A549 treated with ZK216348 at 1 μM for 4 hours (cell line): ENCODE measurements around the gene ANKRD40CL. TPM values are rescaled to one million over a fixed set of nuclear protein-coding genes. Genes with fewer than 3 reads are reported as not detected.

Experiments used
- total RNA-seq: library from RNA; stranded (reverse); fragments of 200-300 nt; extraction: Qiagen RNA extraction; gene quantifications from 5 replicates; pipeline ENCODE4 v1.2.3, GENCODE V29; 2022; ENCODE audit warnings: low read depth

ANKRD40CL gene
- total RNA-seq = not detected in 5 replicates

GRCh38 chr17:50767446-50767845 is at the start of gene ANKRD40CL:
Gene ANKRD40CL, minus strand, starts transcription at chr17:50767518. Its CDS starts 605 bp downstream, at chr17:50766913.

GRCh38 chr17:50719144-50719923 is 48.0 kb downstream of the ANKRD40CL start, which contains the start of gene LUC7L3:
Gene LUC7L3, plus strand, starts transcription at chr17:50719603. Its CDS starts 130 bp downstream, at chr17:50719733.

Other genes with a start within 250 kb of the ANKRD40CL start
- 0.16 to 0.28 TPM (median 0.20 TPM) in 4 of 5 replicates, not detected in the other for gene EPN3, start 234.8 kb downstream of the ANKRD40CL start, total RNA-seq
- 53.1 to 95.8 TPM (median 80.4 TPM) in 5 replicates for gene SPATA20, start 220.3 kb downstream of the ANKRD40CL start, total RNA-seq
- 1.9 to 5.0 TPM (median 4.9 TPM) in 5 replicates for gene CACNA1G, start 206.8 kb downstream of the ANKRD40CL start, total RNA-seq
- 97.9 to 174 TPM (median 149 TPM) in 5 replicates for gene ABCC3, start 132.6 kb downstream of the ANKRD40CL start, total RNA-seq
- 41.4 to 53.6 TPM (median 47.0 TPM) in 5 replicates for gene ANKRD40, start 59.6 kb downstream of the ANKRD40CL start, total RNA-seq
- gene LUC7L3, start 47.9 kb downstream of the ANKRD40CL start, total RNA-seq = 77.3 to 174 TPM (median 89.9 TPM) in 5 replicates
- not detected in 5 replicates for gene WFIKKN2, start 68.1 kb upstream of the ANKRD40CL start, total RNA-seq
- gene TOB1, start 98.8 kb upstream of the ANKRD40CL start, total RNA-seq = 80.0 to 99.5 TPM (median 88.9 TPM) in 5 replicates